GM12892 (cell line): ENCODE measurements around the gene TBC1D24.
"Not testable (repeated sequence)": the region's sequence is repeated elsewhere in the genome, so short reads cannot be mapped to it uniquely, and the experiment has no call there.

Experiments
- POLR2A ChIP-seq: IDR thresholded peaks from 2 replicates; pipeline ENCODE4 v1.6.1; 2011; ENCODE audit warnings: low read depth, low read length, control low read depth
- POLR2AphosphoS5 ChIP-seq: IDR thresholded peaks from 2 replicates; pipeline ENCODE4 v1.6.1; 2011; ENCODE audit warnings: low read depth, low read length, control low read depth

- TF ChIP-seq POLR2A, POLR2AphosphoS5: not testable (repeated sequence)
Observed at GRCh38 chr16:2543771-2544170, 68.8 kb downstream of the TBC1D24 start.
